ENCODE measurements around the gene RNU6-7. TPM values are rescaled to one million over a fixed set of nuclear protein-coding genes. Genes with fewer than 3 reads are reported as not detected.

Gene RNU6-7
- total RNA-seq, 1 experiment from 2014 or later: not detected

- H3K23ac ChIP-seq (ENCODE audit: insufficient read length, low read depth, low read length): no peak overlapping the region
- H2BK5ac ChIP-seq (ENCODE audit: insufficient read length, low read length): no peak overlapping the region
- no peaks in the 10 kb centered on the region for H3K36me3 Mint-ChIP-seq (ENCODE audit: insufficient read depth in 1 of 3, low read depth in 3 of 3)
- H2BK12ac ChIP-seq (ENCODE audit: insufficient read length, low read depth, low read length): no peak overlapping the region
- H3K9me3 ChIP-seq (ENCODE audit: control insufficient read depth, low read depth, low read length): no peaks in the 10 kb centered on the region
- H3K9me3 Mint-ChIP-seq: no peaks in the 10 kb centered on the region; a peak in 1 of 5 replicates
- H2AK5ac ChIP-seq (ENCODE audit: insufficient read length, low read length): no peak overlapping the region
- H3K27ac ChIP-seq (ENCODE audit: insufficient read length, low read depth, low read length): no peak overlapping the region
- no peak overlapping the region for H3K14ac ChIP-seq (ENCODE audit: insufficient read depth, low read length)
- no peak overlapping the region for H2AFZ ChIP-seq (ENCODE audit: low read length)
- DNase-seq: peak; percentile 49
- no peak overlapping the region for H2BK15ac ChIP-seq (ENCODE audit: low read depth, low read length)
- H3K56ac ChIP-seq (ENCODE audit: insufficient read length, low read depth, low read length): no peak overlapping the region
- no peak overlapping the region for H4K8ac ChIP-seq (replicated peaks; ENCODE audit: insufficient read length, low read depth, low read length)
- H3K9ac ChIP-seq (ENCODE audit: extremely low read depth, insufficient read length, low read length): no peak overlapping the region
- H3K27me3 Mint-ChIP-seq (ENCODE audit: low read depth): peaks cover 10% of the 10 kb centered on the region
- H3K4me1 Mint-ChIP-seq: peaks cover 22 to 24% of the 10 kb centered on the region in 2 experiments
- no peak overlapping the region for H3K4me2 ChIP-seq (ENCODE audit: insufficient read depth, insufficient read length, low read length)
- no peak overlapping the region for H2BK20ac ChIP-seq (ENCODE audit: low read depth, low read length, poor library complexity, severe bottlenecking)
- no CpG with 5 or more reads among the region's 4 CpGs for WGBS (ENCODE audit: extremely low coverage, insufficient read length, low lambda C conversion rate)
- no peak overlapping the region for H4K5ac ChIP-seq (ENCODE audit: insufficient read length, low read depth, low read length)
- no peaks in the 10 kb centered on the region for H3K79me2 ChIP-seq (ENCODE audit: insufficient read depth, low read length)
- no peaks in the 10 kb centered on the region for H3K79me1 ChIP-seq (ENCODE audit: insufficient read depth, low read depth, low read length, poor library complexity, severe bottlenecking)
- H4K20me1 ChIP-seq (ENCODE audit: control insufficient read depth, insufficient read depth, insufficient read length): no peaks in the 10 kb centered on the region
- H3K27me3 ChIP-seq (ENCODE audit: insufficient read depth, low read length): no peaks in the 10 kb centered on the region
- H3K27ac Mint-ChIP-seq: peak overlapping the region in 1 of 3 experiments; percentile 15; a peak in 1 of 7 replicates
- H3K4ac ChIP-seq (ENCODE audit: low read depth, low read length): no peak overlapping the region
- no peak overlapping the region for H3T11ph ChIP-seq (ENCODE audit: low read length)
- peaks cover 15% of the 10 kb centered on the region for H3K23me2 ChIP-seq (ENCODE audit: insufficient read length, low read depth, low read length, poor library complexity, severe bottlenecking)
- no peak overlapping the region for H3K4me3 Mint-ChIP-seq
- TF ChIP-seq CTCF (conservative IDR thresholded peaks at IDR 0.05): peak; percentile 40; the same call in 2 of the 3 replicates
- no peak overlapping the region for H2BK120ac ChIP-seq (ENCODE audit: low read depth, low read length, poor library complexity, severe bottlenecking)
- H4K91ac ChIP-seq (ENCODE audit: insufficient read length, low read depth, low read length): no peak overlapping the region
- no peak overlapping the region for H3K18ac ChIP-seq (ENCODE audit: insufficient read length, low read depth, low read length)
- no peaks in the 10 kb centered on the region for H3K4me1 ChIP-seq (ENCODE audit: insufficient read depth, low read length)
Observed at GRCh38 chr14:32205984-32206383, 4.1 kb downstream of the RNU6-7 start.
